Medulla oblongata (tissue), 1 donor: Measurements from ENCODE around the gene DAAM1.

Experiments
- DNase-seq: peaks from one replicate; pipeline ENCODE4 v3.0.0-alpha.2; 2015; ENCODE audit errors: extremely low spot score

Gene DAAM1

GRCh38 chr14:59314953-59315599 lies 126.6 kb downstream of the DAAM1 start:
- no peak for DNase-seq

- no peak for DNase-seq
These were observed 127.8 kb downstream of the DAAM1 start for GRCh38 chr14:59316151-59316830.

GRCh38 chr14:59317346-59317745 lies 128.9 kb downstream of the DAAM1 start:
- DNase-seq: no peak

GRCh38 chr14:59317798-59318505 lies 129.5 kb downstream of the DAAM1 start:
- DNase-seq: no peak

- no peak for DNase-seq
These were observed 130.4 kb downstream of the DAAM1 start for GRCh38 chr14:59318908-59319307.

GRCh38 chr14:59320361-59320760 lies 131.9 kb downstream of the DAAM1 start:
- DNase-seq: no peak

- peak; percentile 55 for DNase-seq
These were observed 132.5 kb downstream of the DAAM1 start for GRCh38 chr14:59320763-59321625.

GRCh38 chr14:59321626-59321949 lies 133.1 kb downstream of the DAAM1 start:
- no peak for DNase-seq

GRCh38 chr14:59325906-59326305 lies 137.4 kb downstream of the DAAM1 start:
- DNase-seq: no peak

- DNase-seq: no peak
These were observed 140.0 kb downstream of the DAAM1 start for GRCh38 chr14:59328454-59328853.

GRCh38 chr14:59330455-59330854 lies 142.0 kb downstream of the DAAM1 start:
- DNase-seq: no peak

- no peak for DNase-seq
These were observed 142.8 kb downstream of the DAAM1 start for GRCh38 chr14:59331217-59331616.

GRCh38 chr14:59332727-59333126 lies 144.3 kb downstream of the DAAM1 start:
- DNase-seq: no peak

GRCh38 chr14:59333235-59333634 lies 144.8 kb downstream of the DAAM1 start:
- no peak for DNase-seq

GRCh38 chr14:59333668-59334067 lies 145.2 kb downstream of the DAAM1 start:
- DNase-seq: peak; percentile 57

- no peak for DNase-seq
These were observed 145.8 kb downstream of the DAAM1 start for GRCh38 chr14:59334253-59334652.

GRCh38 chr14:59336098-59336497 lies 147.6 kb downstream of the DAAM1 start:
- no peak for DNase-seq

- DNase-seq: no peak
These were observed 148.2 kb downstream of the DAAM1 start for GRCh38 chr14:59336706-59337105.

GRCh38 chr14:59337141-59337611 lies 148.7 kb downstream of the DAAM1 start:
- peak; percentile 60 for DNase-seq

GRCh38 chr14:59338761-59339160 lies 150.3 kb downstream of the DAAM1 start:
- DNase-seq: no peak

- no peak for DNase-seq
These were observed 151.3 kb downstream of the DAAM1 start for GRCh38 chr14:59339524-59340330.
